DMS 273 treated with DMSO at 0.1 percent for 48 hours (cell line): Measurements from ENCODE around the gene TMEM191C.
"Not testable (repeated sequence)": the region's sequence is repeated elsewhere in the genome, so short reads cannot be mapped to it uniquely, and the experiment has no call there.

Source experiments
- DNase-seq: peaks from one replicate; lab custom pipeline; 2025; lab: John Stamatoyannopoulos, UW

Gene TMEM191C

GRCh38 chr22:21446128-21446826, 20.9 kb upstream of the TMEM191C start:
- no peak for DNase-seq

DNA sequence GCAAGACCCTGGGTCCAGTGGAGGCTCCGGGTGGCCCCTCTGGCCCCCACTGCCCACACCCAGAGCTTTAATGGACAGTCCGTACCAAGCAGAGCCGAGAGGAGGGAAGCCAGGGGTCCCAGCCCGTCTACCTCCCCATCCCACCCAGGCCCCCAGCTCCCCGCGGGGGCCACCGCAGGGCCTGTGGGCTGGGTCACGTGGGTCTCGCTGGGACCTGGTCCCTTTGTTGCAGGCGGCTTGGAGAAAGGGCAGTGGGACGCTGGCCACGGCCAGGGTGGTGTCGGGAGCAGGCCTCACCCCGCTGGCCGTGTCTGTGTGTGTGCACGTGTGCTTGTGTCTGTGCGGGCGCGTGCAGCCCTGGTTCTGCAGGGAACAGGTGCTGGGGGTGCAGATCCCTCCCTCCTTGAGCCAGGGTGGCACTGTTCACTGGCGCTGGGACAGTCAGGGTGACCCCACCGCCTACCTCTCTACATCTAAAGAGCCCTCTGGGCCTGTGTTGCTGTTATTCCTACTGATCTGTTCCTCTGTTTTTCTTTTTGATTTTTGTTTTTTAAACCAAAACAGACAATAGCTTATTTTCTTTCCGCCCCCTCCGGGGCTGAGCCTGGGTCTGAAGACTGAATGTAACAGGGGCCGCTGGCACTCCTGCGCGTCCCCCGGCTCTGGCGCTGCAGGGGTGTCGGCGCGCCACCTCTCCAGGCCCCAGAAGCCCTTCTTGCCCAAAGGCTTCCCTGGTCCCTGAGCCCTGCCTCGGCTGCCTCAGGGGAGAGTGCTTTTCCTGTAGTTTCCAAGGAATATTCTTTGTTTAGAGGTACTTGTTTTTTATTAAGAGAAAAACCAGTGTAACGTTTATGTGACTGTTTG, 20.1 kb upstream of the TMEM191C start:
- no peak for DNase-seq

- DNase-seq: no peak
Observed at GRCh38 chr22:21447694-21448402, 19.3 kb upstream of the TMEM191C start.

- no peak for DNase-seq
Observed at GRCh38 chr22:21448627-21449416, 18.4 kb upstream of the TMEM191C start.

DNA sequence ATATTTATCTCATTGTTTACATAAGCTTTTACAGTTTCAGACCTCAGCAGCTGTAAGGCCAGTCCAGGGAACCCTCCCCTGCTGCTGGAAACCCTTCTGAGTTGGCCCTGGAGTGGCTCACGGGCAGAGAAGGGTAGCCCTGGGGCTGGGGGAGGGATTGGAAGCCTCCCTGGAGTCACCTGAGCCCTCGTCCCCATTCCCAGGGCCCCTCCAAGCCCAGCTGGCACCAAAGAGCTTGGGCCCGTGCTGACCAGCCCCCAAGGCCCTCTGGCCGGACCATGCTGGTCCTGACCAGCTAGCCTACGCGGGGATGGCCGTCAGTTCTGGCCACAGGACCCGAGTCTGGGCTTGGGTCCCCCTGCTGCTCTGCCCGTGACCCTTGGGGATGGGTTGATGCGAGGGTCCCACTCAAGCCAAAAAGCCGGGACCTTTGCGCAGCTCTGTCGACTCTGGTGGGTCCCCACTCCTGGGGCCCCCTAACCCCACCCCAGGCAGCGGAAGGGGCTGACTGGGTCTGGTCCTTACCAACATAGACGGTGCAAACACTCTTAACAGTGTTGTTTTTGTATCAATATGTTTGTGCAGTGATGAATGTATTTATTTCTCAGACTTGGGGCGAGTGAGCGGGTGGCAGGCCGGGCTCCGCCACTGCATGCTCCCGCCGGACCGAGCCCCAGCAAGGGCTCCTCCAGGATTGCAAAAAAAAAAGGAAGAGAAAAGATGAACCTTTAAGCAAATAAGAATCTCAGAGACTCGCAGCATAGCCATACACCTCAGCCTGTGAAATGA, 17.5 kb upstream of the TMEM191C start:
- DNase-seq: no peak

DNA sequence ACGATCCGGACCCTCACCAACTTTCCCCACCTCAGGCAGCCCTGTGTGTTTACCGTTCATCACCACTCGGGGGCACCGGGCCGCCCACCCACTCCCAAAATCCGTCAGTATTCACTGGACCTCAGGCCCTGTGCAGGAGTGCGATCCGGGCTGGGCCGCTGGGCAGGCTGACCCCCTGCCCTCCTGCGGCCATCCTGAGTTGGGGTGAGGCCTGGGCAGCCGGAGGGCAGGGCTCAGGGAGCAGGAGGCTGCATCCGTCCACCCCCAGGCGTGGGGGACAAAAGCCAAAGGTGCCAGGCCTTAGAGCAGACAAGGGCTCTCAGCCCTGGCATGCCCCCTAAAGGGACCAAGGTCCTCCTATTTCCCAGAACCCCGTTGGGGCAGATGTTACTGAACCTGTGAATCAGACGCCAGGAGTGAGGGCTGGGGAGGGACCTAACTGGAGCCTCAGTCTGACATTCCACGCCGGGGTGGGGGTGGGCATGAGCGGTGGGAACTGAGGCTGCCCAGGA, 16.8 kb upstream of the TMEM191C start:
- no peak for DNase-seq

DNA sequence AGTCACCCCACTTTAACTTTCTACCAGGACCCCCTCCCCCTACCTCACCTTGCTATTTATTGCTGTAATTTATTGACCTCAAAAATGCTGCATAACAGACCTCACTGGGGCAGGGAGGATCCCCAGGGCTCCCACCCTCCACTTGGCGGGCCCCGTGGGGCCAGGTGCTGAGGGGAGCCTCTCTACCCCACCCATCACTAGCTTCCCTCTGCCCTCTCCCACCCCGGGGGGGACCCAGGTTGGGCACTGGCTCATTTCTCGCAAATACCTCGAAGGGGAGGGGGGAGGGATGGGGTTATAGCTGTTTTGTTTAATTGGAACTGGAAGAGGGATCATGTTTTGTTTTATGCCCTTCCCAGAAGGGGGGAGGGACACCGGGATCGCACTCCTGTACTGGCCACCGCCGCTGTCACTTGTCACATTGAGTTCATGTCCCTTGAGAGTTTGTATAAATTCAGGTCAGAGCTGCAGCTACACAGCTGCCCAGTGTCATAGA, 16.3 kb upstream of the TMEM191C start:
- DNase-seq: no peak

DNA sequence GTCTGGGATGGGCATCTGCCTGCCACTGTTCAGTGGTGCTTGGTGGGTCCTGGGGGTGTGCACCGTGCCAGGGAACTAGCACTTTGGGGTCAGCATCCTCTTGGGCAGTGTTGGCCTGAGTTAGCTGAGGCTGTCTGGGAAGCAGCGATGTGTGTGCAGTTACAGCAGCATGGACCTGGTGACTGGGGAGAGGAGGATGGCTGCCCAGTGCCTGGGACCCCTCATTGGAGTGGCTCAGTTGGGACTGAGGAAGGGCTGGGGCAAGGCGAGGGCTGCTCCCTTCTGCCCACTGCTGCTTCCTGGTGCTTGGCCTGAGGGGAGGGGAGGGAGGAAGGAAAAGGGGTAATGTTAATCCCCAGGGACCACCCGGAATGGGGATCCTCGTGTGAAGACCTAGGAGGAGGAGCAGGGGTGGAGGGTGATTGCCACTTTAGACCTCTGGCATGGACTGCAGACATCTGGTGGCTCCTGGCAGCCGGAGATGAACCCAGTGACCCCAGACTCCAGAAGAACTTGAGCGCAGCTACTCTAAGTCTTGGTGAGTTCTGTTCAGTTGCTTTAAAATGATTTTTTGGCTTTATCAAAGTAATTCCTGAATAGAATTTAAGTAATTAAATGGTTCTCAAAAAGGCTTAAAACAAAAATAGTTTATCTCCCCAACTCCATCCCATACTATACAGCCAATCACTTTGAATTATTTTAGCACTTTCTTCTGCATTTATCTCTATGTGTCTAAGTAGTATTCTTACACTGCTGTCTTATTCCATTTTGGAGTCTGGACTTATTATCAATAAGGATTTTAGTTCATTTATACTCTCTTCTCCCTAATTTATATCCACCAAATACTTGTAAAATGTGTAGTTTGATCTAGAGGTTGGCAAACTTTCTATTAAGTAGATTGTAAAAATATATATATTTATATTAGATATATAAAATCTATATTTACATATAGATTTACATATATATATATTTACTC, 15.4 kb upstream of the TMEM191C start:
- DNase-seq: no peak

DNA sequence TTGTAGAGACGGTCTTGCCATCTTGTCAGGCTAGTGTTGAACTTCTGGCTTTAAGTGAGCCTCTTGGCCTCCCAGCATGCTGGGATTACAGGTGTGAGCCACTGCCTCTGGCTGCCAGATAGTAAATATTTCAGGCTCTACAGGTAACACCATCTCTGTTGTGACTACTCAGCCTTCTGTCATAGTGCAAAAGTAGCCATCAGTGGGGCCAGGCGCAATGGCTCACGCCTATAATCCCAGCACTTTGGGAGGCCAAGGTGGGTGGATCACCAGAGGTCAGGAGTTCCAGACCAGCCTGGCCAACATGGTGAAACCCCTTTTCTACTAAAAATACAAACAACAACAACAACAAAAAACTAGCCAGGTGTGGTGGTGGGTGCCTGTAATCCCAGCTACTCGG, 14.5 kb upstream of the TMEM191C start:
- DNase-seq: not testable (repeated sequence)

- DNase-seq: not testable (repeated sequence)
Observed at GRCh38 chr22:21454998-21455333, 12.2 kb upstream of the TMEM191C start.

- no peak for DNase-seq
Observed at GRCh38 chr22:21455334-21456089, 11.7 kb upstream of the TMEM191C start.

DNA sequence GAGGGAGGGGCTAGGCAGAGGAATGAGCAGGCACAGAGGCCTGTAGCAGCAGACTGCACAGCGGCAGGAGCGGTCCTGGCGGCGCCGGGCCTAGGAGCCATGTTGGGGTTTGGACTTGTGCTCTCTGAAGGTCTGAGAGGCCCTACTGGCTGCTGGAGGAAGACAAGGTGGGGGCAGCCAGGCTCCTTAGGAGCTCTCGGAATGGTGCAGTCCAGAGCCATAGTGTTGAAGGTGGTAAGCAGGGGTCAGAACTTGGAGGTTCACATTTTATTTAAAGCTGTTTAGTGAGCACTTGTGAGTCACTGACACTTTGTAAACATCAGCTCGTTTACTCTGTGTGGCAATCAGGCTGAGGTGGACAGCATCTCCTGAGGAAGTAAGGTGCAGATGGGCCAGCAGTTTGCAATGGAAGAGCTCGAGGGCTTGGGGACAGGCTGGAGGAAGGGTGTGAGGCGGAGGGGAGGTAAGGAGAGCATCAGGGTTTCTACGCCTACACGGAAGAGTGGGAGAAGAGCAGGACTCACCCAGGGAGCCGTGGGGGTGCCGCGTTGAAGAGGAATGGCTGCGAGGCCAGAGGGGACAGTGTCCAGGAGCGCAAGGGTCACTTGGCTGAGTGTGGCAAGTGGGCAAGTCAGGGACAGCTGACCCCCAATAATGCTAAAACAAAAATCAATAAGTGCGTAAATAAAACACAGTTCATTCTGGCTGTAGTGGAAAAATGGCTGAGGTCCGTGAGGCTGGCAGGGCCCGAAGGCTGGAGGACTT, 10.0 kb upstream of the TMEM191C start:
- DNase-seq: no peak

GRCh38 chr22:21462672-21463071, 4.5 kb upstream of the TMEM191C start:
- DNase-seq: not testable (repeated sequence)

DNA sequence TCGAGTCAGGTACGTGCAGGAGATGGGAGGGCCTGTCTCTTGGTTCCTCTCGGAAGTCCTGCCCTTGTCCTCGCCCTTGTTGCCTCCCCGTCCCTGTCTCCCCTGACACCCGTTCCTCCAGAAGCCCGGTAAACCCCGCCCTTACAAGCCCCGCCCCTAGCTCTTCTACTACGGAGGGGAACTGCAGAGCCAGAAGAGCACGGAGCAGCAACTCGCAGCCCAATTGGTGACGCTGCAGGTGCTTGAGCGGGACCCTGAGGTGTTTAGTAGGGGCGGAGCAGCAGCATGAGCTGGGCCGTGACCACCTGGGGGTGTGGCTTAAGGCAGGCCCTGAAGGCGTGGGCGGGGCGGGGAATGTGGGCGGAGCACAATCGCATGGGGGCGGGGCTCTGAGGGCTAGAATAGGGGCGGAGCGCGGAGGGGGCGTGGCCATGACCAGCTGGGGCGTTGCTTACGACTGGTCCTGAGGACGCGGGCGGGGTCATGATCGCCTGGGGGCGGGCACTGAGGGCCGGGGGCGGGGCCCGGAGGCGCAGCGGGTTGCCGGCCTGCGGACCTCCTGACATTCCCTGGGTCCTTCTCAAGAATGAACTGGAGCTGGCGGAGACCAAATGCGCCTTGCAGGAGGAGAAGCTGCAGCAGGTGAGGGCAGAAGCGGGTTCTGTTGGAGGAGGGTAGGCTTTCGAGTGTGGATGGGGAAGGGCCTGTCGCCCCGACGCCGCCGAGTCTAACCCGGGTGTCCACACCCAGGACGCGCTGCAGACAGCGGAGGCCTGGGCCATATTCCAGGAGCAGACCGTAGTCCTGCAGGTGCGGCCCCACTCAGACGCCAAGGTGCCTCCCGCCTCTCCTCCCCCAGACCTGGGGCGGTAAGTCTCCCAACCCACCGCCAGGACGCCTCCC, 1.3 kb downstream of the TMEM191C start:
- DNase-seq: not testable (repeated sequence)

DNA sequence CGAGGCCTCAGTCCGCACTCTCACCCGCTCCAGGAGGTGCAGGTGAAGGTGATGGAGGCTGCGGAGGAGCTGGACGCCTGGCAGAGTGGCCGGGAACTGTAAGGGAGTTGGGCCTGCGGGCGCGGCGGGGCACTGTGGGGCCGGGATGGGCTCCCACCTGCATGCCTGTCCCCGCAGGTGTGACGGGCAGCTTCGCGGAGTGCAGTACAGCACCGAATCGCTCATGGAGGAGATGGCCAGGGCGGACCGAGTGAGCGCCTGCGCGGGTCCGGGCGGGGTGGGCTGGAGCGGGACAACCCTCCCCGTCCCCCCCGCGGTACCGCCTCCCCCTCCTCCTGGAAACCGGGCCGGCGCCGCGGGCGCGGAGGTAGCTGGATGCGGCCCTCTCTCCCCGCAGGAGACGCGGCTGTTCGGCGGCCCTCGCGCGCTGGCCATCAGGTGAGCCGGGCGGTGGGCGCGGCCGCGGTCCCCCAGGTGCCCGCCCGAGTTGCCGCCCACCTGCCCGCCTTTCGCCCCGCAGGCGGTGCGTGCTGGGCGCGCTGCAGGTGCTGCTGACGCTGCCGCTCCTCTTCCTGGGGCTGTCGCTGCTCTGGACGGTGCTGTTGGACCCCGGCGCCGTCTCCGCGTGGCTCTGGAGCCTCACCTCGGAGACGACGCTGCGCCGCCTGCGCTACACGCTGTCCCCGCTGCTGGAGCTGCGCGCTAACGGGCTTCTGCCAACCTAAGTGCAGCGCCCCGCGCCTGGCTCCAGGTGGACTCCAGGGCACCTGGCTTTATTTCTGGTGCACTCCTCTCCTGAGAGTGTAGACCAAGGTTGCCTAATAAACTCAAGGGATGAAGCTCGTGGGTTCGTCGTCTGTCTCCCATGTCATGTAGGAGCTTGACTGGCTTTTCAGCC, 2.2 kb downstream of the TMEM191C start:
- not testable (repeated sequence) for DNase-seq

DNA sequence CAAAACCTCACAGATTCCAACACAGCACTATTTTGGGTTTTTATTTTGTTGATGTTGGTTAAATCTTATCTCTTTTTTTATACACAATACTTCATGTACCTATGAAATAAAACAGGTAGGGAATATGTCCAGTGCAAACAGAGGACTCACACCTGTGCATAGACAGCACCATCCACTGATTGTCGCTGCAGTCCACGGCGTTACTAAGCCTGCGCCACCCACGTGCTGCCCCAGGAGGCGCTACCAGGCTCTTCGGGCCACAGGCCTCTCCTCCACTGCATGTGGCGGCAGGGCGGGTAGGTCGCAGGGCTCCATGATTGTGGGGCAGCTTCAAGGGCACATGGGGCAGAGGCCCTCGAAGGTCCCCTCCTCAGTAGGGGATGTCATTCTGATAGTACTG, 5.8 kb downstream of the TMEM191C start:
- not testable (repeated sequence) for DNase-seq
